ENCODE results near the gene PDE11A.

Gene PDE11A

DNA sequence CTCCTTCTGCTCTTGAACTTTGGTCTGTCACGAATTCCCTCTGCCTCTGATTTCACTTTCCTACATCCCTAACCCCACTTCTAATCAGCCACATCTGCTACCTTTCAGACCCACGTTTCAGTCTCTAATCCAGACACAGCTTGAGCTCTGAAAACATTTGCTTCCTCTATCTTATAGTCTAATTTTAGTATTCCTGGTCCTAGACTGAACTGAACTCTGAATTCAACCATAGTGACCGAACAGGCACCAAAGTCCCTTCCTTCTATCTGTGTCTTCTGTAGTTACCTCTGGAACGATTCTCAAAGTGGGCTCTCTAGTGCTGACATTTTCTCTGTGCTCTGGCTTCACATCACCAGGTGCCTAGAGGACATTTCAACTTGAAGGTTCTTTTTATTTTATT is 156.2 kb downstream of the PDE11A start:
- DNase-seq: no peak

DNA sequence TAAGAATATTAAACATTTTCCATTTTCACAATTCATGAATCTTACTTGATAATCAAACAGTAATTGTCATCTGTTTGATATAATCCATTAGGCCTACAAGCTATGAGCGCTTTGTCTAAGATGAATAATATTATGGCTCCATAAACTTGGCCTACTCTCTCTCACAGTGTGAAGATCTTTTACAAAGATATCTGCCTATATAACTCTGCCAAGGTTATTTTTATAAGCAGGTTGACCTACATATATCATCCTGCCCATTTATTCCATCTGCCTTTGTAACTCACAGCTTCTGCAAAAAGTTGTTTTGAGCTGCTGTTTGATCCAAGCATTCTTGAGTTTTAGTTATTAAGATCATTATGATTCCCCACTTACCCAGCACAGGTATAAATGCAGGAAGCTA is 158.3 kb downstream of the PDE11A start:
- no peak for DNase-seq

GRCh38 chr2:177909962-177910361 is 162.6 kb downstream of the PDE11A start:
- no peak for DNase-seq

- no peak for DNase-seq
Measured at GRCh38 chr2:177908824-177909223, 163.8 kb downstream of the PDE11A start.

DNA sequence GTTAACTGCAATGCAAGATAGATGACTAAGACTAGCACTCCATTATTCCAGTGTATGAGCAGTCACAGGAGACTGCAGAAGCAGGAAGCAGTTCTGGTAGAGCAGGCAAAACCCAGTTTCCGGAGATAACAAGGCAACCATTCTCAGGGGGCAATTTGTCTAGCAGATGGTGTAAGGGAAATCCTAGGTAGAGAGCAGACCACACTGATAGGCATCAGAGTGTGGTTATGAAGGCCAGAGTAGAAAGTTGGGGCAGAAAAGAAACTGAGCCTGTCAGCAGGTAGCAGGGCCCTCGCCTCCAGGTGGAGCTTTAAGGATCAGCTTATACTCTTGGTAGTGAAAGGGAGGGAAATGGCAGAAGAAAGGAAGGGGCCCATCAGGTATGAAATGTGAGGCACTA is 164.4 kb downstream of the PDE11A start:
- no peak for DNase-seq

GRCh38 chr2:177906041-177906718 is 166.4 kb downstream of the PDE11A start:
- DNase-seq: peak; percentile 3

DNA sequence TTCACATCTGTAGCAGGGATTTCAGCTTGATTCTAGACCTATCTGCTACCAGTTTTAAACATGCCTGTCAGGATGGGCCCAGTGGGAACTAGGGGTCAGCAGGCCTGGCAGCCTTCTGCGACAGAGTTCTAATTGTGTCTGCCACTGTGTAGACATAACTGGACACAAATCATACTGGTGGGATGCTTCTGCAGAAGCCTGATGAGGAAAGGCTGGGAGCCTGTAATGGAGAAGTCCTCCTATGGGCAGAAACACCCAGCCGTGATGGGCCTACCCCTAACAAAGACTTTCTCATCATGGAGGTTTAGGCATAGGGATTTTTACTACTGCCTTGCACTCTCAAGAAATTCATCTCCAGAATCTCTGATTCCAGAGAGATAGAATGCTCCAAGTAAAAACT is 166.9 kb downstream of the PDE11A start:
- DNase-seq: no peak

DNA sequence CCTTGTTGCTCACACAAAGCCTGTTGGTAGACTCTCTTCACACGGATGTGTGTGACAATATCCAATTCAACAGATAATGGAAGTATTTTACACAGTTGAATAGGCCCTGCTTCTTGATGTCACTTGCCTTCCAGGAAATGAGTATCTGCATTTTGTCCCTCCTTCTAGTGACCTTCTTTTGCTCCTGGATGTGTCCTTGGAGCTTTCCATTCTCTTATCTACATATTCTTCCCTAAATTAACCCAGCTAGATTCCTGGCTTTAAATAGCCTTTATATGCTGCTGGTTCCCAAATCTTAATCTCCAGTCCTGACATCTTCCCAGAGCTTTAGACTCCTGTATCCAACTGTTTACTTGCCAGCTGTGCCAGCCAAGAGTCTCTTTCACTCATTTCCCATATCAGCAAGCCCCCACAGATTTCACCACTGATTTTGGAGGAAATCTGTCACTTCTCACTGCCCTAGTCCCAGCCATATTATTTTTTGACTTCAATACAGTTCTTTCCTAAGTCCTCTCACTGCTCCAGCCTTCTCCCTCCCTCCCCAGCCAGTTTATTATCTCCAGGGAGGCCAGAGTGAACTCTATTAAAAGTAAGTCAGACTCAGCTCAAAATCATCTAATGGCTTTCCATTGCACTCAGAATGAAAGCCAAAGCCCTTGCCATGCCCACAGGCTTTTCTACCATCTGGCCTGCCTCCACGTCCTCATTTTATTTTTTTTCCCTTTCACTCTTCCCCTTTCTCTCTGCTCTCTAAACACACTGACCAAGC is 170.0 kb downstream of the PDE11A start:
- DNase-seq: no peak

- DNase-seq: no peak
Measured at GRCh38 chr2:177900082-177900481, 172.5 kb downstream of the PDE11A start.

DNA sequence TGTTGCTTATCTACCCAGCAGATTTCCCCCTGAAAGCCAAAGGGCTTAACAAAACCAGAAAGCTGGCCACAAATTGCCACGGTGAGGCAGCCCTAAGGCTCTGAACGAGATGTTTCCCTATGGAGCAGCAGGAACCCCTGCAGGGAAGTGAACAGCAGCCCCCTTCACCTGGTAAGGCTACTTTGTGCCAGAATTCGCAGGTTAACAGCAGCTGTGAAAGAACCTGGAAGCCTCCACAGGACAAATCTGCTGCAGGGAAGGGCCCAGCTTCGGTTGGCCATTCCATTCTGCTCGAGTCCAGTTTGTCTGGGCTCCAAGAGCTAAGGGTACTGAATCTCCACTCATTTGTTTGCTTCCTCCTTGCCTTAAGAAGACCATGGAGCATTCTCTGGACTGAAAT is 175.3 kb downstream of the PDE11A start:
- no peak for DNase-seq

GRCh38 chr2:177896587-177896986 is 176.0 kb downstream of the PDE11A start:
- DNase-seq: no peak

GRCh38 chr2:177894546-177894945 is 178.0 kb downstream of the PDE11A start:
- DNase-seq: no peak

DNA sequence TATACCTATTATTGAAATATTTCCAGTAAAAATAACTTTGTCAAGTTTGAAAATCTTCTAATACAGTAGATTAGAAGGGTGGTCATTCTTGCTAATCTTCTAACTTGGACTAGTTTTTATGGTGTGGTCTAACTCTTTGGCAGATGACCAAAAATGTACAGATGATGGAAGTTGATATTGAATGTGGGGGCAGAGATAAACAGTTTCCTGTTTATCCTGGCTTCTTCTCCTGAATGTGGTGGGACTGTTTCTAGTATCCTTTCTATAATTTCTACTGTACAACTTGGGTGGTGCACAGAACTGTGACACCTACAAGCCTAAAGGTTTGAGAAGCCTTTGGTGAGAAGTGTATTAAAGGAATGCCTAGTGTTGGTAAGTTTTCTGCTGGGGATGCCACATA is 178.7 kb downstream of the PDE11A start:
- no peak for DNase-seq

DNA sequence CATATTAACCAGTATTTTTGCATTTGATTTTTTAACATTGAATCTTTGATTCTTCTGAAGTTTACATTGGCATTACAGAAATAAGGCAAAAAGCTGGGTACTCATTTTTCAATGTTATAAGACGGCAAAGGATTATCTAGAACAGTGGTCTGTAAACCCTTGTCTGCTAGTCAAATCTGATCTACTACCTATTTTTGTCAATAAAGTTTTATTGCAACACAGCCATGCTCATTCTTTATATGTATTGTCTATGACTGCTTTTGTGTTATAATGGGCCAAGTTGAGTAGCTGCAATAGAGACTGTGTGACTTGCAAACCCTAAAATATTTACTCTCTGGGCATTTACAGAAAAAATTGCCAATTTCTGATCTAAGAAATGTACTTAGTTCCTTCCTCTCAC is 181.0 kb downstream of the PDE11A start:
- DNase-seq: no peak

GRCh38 chr2:177889818-177890460 is 182.6 kb downstream of the PDE11A start:
- no peak for DNase-seq

DNA sequence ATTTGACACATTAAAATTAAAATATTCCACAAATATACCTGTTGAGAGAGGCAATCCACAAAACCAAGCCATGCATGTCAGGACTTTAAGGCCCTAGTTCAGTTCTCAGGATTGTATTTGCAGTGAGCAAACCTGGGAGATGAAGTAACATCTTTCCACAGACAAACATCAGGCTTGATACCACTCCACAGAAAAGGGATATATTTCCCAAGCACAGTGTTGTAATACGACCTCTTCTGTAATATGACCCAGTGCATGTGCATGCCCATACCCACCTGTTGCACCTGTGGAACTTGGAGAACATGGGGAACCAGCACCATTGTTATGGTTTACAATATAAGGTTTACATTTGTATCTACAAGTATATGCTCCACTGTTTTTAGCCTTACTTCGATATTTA is 184.0 kb downstream of the PDE11A start:
- no peak for DNase-seq

DNA sequence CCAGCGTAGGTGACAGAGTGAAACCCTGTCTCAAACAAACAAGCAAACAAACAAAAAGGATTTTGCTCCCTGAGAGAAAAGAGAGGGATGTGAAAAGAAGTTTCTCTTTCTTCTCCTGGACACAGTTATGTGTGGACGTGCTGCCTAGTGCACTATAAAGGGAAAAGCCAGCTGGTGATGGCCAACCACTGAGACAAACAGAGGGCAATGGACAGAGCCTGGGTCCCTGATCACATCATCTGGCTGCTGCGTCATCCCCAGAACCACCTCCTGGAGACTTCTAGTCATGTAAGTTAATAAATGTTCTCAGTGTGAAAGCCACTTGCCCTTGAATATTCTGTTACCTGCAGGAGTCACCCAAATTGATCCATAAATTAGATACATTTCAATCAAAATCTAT is 184.9 kb downstream of the PDE11A start:
- DNase-seq: no peak

DNA sequence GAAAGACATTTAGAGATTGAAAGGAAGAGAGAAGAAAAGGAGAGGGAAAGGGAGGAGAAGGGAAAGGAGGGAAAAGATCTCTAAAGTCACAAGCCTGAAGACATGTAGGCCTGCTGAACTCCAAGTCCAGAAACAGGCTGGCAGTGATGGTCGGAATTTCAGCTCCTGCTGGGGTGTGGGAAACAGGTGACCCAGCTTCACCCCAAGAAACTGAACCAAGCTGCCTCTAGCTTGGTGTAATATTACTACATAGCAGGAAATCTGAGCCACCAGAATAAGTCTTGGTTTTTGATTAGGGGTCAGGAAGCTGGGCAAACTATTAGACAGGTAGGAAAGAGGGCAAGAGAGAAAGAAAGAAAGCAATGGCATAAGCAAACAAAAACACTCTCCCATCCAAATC is 185.8 kb downstream of the PDE11A start:
- DNase-seq: no peak

DNA sequence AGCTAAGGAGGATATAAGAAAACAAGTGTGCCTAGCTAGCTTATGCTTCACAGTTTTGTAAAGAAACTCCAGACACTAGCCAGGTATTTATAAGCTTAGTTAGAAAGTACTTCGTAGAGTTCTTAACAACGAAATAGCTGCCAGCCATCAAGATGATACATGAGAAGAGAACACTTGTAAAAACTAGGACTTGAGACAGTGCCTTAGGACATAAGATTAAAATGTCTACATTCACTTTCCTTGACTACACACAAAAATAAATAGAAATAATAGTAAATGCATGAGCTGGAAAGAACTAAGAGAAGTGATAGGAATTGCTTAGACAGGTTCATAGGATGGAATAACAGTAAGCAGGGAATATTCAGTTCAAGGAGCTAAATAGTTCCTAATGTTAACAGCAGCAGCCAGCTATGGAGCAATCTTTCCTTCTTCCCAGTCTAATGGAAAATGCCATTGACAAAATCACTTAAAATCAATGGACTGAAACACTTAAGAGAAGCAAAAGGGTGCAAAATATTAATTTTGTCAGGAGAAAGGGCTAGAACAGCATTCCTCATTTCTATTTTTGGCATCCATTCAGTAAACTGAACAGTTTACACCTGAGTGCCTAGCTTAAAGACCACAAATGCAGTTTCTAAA is 186.6 kb downstream of the PDE11A start:
- DNase-seq: no peak

DNA sequence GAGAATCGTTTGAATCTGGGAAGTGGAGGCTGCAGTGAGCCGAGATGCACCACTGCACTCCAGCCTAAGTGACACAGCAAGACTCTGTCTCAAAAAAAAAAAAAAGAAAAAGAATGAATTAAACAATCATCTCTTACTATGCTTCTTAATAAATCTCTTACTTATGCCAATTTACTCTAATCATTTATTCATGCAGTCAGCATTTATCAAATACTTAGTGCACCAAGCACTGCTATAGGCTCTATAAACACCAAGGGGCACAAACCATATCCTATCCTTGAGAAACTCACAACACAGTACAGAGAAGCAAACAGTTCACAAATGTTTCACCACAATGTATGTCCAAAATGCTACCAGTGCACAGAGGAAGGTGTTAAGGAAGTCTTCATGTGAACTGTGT is 189.4 kb downstream of the PDE11A start:
- DNase-seq: no peak

DNA sequence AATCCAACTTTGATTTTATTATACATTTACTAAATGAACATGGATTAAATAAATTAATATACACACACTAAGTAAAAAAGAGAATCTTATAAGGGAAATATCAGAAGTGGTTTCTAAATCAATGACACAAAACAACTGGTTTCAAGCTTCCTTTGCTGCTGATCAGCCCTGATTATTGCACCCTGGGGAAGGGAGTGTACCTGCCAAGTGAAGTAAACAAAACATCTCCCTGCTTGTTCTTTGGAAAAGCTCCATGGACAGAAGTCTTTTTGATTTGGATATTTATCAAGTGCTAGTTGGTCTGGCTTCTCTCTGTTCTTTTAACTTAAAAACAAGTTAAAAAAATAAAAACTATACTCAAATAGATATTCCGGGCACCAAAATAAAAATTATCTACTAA is 190.1 kb downstream of the PDE11A start:
- no peak for DNase-seq

GRCh38 chr2:177881921-177882320 is 190.7 kb downstream of the PDE11A start:
- no peak for DNase-seq

- no peak for DNase-seq
Measured at GRCh38 chr2:177881008-177881747, 191.4 kb downstream of the PDE11A start.

Measured in stimulated activated naive CD4-positive, alpha-beta T cell treated with Interleukin-2 at 50 U/mL for 16 hours (primary cell).